EL (cell line): ENCODE results near the gene LCOR.

Experiments used
- DNase-seq: peaks from one replicate; pipeline ENCODE4 v3.0.0-alpha.2; 2016

The LCOR gene

DNA sequence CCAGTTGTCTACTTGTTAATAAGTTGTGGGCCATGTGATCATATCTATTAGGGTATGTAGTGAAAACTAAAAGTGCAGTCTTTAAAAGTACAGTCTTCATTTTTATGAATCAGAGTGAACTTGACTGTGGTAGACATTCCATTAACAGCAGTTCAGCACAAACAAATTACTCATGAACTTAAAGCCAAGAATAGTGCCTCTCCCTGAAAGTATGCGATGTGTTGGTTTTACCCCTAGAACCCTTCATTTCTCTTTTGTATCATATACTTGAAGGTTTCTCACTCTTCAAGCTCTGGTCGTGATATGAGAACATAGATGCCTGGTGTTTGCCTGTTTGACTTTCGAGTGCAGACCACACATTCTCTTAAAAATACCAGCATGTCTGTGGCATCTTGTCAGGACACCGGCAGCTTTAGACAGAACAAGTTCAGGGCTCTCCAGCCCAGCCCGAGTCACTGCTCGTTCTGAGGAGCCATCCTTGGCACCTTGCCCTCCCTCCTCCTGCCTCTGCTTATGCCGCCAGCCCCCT is 159.3 kb downstream of the LCOR start:
- DNase-seq = peak; percentile 80

DNA sequence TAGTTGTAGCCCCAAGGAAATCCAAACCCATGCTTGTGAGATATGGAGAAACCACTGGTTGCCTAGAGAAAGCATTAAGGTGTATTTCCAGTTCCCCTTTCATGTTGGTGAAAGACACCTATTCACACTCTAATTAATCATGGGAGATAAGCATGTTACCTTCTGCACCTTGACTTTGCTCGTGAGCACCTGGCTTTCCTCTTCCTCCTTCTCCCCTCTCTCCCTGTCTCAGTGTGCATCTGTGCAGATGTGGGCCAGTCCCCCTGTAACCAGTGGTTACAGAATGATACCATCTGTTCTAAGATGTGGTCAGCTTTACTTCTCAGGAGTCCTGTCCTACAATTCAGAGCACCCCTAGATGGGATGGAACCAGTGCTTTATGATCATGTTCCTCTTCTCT is 160.6 kb downstream of the LCOR start:
- DNase-seq = no peak

DNA sequence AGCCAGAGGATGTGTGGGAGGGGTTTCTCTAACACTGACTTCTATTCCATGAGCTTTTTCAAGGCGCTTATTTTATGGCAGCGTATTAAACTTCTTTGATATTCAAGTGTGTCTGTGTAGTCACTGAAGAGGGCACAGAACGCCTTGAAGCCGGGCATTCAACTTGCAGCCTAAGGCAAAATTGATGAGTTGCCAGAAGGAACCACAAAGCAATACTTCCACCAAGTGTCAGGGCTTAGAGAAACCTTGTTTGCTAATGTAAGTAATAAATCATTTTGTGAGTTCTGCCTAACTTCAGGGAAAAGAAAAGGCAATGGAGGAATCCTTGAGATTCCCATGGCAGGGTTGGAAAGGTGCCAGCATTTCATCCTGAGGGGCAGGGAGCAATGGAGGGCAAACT is 163.8 kb downstream of the LCOR start:
- peak; percentile 67 for DNase-seq

DNA sequence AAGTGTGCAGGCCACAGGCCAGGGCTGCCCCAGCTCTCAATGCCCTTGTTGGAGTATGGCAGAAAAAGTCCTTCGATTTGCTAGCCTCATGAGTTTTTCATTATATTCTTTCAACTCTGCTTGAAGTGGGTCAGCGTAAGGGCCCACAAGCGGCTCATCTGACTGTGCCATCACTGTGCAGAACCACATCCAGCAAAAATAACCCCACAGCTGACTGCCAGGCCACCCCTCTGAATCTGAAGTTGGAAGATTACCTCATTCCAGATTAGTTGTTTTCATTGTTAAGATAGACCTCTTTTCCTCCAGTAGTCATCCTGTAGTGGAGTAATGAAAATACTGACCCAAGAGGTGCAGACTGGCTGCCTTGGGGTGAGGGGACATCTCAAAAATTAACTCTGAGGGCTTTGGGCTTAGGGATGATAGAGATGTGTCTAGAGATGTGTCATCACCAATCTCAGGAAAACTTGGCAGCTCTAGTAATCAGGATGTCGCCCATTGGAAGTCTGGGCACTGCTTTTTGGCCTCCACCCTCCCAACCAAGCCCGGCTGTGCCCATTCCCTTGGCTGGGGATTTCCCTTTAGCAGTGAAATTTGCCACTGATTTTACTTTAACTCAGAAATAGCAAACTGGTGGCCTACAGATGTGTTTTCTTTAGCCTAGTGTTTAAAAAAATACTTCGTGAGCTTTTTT is 164.3 kb downstream of the LCOR start:
- DNase-seq = no peak

DNA sequence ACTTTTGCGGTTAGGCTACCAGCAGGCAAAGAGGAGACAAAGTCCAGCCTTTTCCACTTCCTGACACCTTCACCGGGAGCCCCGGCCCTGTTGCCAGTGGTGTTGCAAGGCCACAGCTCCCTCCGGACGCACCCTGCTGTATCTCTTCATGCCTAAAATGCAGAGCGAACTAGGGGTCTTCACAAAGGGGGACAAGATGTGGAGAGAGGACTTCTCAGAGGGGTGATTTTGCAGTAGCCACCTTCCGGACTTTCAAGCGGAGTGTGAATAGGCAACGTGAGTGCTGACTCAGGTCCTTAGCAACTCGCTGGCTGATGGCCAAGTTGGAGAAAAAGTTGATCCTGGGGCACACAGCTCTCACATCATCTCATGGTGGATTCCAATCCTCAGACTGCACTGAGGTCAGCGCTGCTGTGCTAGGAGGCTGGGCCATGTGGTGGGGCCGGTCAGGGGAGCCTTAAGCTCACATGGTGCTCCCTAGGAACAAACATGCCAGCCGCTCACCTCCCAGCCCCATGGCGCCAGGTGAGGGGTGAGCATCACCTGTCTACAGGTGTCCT is 166.3 kb downstream of the LCOR start:
- DNase-seq = peak; percentile 72

DNA sequence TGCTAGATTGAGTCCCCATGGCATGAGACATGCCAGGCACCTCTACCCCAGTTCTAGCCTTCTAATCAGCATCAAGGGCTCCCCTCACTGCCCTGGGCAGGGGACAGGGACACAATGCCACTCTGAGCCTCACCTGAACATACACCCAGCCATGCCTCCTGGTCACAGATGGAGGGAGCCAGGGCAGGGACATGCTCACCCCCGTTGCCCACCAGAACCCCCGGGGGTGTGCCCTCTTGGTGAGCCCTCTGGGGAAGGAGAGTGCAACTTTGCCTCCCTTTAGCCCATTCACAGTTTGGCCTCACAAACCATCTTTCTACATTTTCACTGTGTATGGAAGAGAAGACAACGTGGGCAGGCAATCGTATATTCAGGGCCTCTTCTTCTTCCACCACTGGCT is 167.2 kb downstream of the LCOR start:
- DNase-seq = no peak

DNA sequence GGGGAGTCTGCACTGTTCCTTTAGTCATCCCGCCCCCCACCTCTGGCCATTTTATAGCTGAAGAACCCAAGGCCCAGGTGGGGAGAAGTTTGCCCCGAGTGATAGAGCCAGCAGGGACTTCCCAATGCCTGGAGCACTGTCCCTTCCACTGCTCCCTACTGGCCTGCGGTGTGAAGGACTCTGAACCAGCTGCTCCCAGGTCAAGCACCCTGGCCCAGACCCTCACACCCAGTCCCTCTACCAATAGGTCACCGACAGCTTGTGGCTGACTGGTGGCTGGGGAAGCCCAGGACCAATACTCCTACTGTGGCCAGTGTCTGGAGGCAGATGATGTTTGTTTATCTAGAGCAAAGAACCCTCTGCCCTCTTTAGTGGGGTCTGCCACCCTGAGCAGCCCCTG is 167.9 kb downstream of the LCOR start:
- DNase-seq = no peak

DNA sequence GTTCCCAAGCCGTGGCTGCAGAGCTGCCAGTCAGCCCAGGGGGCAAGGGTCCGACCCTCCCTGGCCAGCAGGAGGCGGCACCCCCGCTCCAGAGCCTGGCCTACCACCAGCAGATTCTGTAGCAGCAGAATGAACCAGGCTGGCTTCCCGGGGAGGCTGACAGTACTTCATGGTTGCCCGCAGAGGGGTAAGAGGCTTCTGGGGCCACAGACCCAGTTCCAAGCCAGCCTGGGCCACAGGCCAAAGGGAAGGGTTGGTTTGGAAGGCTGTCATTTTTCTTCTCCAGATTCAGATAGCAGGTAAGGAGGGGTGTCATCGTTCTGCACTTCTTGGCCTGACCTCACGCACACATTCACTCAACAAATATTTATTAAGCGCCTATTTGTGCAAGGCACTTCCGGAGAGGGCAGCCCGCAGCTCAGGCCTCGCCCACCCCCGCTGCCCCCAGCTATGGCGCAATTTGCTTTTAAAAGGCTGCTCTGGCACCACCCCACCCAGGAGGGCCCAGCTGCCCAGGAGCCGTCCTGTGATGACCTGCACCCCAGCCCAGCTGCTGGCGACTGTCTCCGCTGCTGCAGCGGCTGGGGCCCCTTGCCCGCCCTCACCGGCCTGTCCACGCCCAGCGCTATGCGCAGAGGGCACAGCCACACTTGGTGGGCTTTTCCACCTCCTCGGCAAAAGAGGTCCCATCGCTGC is 168.5 kb downstream of the LCOR start:
- DNase-seq = peak; percentile 29

DNA sequence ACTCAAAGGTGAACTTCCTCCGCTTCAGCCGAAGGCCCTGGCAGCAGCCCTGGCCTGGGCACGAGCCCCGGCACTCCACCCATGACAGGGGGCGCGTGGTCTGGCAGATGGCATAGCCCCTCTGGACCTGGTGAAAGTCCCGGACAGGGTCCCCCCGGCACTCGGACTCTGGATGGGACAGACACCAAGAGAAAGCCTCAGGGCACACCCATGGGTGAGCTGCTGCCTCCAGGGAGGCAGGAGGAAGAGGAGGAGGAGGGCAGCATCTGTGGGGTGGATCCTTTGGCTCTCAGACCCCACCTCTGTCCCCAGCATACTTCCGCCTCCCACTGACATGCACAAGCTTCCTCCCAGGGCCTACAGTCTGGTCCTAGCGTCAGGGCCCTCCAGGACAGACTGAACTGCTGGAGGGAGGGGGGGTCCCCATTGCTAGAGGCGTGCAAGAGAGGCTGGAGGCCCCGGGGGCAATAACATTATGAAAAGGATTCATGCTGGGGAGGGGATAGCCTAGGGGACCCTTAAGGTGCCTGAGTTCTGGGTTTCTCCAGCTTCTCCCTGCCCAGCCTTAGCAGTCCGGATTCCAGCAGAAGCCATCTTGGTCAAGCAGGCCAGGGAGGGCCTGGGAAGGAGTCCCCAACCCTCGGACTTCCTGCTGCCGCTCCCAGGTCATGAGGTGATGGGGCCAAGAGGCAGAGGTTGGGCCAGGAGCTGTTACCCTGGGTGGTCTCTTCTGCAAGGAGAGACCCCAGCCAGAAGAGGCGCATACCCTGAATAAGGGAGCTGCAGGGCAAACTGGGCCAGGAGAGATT is 169.3 kb downstream of the LCOR start:
- no peak for DNase-seq

DNA sequence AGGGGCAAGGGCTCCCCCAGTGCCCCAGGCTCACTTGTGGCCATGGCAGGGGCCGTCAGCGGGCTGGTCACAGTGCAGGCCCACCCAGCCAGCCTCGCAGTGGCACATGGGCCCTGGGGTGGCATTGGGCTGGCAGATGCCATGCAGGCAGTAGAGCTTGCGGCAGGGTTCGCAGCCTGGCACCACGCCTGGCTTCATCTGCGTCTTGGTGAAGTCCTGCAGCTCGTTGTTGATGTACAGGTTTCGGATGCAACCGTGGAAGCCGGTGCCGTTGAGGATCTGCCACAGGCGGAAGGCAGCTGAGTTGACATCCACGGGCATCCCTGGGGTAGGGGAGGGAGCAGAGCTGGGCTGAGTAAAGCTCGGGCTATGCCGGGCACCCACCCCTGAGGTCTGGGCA is 170.6 kb downstream of the LCOR start:
- DNase-seq = no peak

DNA sequence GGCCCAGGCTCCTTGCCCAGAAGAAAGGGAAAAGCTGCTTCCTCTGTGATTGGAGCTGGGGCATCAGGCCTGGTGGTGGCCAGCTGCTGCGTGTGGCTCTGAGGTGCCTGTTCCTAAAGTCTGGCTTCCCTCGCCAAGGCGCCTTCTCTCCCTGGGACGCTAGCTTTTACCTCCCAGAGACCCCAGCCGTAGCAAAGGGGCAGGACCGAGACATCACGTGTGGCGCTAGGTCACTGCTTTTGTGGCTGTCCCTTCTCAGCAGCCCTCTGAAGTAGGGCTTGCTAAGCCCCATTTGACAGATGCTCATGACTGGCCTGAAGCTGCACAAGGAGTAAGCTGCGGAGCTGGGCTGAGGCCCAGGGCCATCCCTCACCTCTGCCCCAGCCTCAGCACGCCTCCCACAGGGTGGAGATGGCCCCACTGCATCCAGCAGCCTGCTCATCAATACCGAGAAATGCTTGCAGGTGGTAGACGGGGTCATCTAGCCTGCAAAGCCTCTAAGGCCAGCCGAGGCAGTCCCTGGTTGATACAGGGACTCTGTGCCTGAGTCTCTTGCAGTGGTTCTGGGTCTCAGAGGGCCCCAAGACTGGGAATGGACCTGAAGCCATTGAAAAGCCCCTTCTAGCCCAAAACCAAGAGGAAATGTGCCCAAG is 171.2 kb downstream of the LCOR start:
- DNase-seq = no peak

DNA sequence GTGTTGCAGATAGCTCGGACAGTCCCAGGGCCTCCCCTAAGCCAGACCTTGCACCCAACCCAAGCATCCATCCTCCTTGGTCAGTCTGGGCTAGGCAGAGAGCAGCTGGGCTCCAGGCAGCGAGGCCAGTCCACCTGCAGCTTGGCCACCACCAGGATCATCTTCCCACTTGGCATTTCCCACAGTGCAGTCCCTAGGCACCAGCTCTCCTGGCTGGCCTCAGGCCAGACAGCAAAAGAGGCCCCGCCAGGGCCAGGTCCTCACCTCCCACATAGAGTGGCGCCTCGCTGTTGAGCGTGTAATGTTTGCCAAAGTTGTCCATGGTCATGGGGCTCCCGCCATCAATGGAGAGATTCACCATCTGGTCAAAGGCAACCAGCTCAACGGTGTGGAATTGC is 171.7 kb downstream of the LCOR start:
- DNase-seq = no peak

DNA sequence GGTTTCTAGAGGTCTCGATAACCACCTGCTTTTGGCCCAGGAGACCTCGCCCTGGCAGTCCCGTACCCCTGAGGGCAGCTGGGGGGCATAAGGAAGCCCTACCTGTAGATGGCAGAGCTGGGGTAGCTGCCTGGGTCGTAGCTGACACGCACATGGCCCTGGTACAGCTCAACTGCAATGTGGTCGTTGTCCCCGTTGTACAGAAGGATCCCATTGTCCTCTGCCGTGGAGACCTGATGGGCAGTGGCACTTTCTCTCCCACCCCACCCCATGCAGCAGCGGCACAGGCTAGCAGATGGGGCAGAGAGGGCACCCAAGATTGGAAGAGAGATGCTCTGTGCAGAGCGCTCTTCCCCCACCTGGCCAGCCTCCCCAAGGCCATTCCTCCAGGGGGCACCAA is 172.5 kb downstream of the LCOR start:
- DNase-seq = no peak

DNA sequence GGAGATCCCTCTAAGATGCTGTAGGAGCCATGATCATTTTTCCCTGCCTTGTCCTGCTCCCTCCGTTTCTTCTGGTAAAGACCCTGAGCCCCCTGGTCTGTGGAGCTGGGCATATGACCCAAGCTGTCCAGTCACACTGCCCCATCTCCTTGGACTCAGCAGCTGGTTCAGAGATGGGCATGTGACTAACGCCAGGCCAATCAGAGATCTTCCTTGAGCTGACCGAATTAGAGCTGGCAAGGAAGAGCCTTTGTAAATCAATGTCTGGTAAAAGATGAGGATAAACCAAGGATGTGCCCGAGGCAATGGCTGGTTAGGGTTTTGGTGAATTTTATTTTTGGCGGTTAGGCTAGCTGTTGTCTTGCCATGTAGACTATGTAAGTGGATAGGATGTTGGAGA is 173.3 kb downstream of the LCOR start:
- no peak for DNase-seq

DNA sequence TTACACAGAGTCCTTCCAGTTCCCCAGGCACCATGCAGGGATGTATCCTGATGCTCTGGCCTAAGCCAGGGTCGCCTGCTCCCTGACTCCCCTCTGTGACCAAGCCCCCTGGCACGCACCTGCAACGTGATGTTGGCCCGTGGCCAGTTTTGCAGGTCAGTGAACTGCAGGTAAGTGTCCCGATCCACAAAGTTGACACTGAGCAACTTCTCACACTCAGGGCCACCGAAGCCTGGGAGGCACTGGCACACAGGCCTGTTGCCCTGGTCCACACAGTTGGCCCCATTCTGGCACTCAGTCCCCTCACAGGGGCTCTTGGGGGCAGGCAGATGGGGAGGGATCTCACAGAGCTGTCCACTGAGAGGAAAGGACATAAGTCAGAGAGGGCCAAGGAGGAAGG is 174.3 kb downstream of the LCOR start:
- no peak for DNase-seq

DNA sequence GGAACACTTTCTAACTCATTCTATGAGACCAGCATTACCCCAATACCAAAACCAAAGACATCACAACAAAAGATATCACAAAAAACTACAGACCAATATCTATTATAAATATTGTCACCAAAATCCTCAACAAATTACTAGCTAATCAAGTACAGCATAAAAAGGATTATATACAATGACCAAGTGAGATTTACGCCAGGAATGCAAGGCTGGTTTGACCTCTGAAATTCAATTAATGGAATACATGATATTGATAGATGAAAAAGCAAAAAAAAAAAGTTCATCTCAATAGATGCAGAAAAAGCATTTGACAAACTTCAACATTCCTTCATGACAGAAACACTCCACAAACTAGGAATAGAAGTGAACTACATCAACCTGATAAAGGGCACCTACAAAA is 175.3 kb downstream of the LCOR start:
- DNase-seq = no peak

DNA sequence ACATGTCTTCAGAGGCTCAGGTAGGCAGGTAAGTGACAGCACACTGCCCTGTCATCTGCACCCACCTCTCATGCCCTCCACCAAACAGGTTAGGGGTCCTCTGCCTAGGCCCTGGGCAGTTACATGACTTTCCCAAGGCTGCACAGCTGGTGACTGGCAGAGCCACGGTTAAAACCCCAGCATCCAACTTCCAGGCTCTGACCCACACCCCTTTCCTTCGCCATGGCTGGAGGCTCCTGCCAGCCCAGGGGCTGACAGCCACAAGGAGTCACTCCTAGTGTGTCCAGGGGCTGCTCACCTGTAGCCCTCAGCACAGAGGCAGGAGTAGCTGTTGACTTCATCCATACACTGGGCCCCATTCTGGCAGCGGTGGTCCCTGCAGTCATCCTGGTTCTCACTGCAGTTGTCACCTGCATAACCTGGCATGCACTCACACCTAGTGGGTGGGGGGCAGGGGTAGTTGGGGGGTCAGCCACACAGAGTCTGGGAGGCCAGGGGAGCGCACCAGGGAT is 178.7 kb downstream of the LCOR start:
- DNase-seq = no peak

DNA sequence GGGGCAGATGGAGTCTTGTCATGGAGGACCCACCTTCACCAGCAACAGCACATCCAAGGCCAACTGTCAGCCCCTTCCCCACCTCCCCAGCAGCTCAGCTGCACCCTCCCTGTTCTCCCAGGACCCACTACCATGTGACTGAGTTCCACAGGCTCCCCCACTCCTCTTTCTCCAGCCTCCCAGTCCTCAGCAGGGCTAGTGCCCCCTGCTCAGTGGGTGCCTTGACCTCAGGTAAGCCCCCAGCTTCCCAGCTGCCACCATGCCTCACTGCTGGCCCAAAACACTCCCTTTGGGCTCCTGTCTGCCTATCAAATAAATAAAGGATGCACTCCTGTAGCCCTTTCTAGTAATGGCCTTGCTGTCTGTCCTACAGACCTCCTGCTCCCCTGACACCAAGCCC is 179.3 kb downstream of the LCOR start:
- no peak for DNase-seq

DNA sequence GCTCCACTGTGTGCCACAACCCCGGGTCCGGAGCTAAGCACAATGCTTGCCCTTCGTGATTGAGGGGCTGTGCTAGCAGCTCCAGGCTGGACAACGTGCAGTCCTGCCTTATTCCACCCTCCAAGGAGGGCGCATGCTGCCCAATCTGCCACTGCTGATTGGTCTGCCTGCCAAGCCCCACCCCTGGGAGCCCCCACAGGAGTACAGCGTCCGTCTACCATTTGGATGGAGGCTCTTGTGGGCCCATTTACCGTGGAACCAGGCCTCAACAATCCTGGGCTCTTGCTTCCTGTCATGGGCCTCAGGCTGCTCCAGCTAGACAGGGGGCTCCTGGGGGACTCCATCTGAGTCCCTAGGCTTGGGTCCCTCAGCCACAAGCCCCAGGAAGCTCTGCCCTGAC is 180.4 kb downstream of the LCOR start:
- no peak for DNase-seq

DNA sequence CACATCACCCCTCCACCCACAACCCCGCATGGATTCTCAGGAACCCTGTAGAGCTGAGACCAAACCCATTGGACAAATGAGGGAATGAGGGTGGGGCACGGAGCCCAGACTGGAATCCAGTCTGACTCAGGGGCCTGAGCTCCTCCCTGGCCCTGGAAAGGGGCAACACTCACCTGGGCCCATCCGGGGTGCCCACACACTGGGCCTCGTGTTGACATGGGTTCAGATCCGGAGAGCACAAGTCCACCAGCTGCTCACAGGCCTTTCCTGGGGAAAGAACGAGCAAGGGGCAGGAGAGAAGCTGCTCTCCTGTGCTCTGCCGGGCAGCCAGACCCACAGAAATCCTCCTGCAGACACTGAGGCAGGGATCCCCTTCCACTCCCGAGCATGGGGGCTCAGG is 181.5 kb downstream of the LCOR start:
- DNase-seq = no peak

DNA sequence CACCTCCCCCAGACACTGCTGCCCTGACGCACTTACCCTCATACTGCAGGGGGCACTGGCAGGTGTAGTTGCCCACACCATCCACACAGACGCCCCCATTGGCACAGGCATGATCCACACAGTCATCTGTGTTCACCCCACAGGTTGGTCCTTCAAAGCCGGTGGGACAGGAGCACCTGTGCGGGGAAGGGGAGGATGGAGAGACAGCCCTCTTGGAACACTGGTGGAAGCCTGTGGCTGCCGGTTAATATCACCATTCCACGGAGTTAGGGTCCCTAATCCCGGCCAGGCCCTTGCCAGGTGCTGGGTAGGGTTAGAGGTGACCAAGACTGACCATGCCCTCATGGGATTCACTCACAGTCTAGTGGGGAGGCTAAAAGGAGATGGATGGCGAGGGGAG is 181.9 kb downstream of the LCOR start:
- no peak for DNase-seq

DNA sequence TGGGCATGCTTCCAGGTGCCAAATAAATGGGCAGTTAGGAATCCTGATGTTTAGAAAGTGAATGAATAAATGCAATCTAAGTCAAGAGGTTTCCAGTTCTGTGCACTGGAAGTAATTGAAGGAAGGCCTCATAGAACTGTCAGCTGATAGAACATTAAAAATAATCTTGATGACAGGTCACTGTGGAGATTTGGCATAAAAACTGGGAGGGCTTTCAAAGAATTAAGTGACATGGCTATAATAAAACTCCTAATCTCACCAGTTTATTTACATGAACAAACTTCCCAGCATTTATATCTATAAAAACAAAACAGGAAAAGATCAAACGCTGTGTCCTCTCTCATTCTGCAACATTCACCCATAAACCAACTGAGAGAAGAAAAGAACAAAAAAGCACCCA is 183.1 kb downstream of the LCOR start:
- no peak for DNase-seq
